Activated effector memory CD4-positive, alpha-beta T cell treated with Interleukin-2 at 50 U/mL for 16 hours (primary cell): Measurements from ENCODE around the gene ACTR10.
"Not testable (repeated sequence)": the region's sequence is repeated elsewhere in the genome, so short reads cannot be mapped to it uniquely, and the experiment has no call there.

Experiments used
- DNase-seq: peaks from one replicate; pipeline ENCODE4 v3.0.0-alpha.2; 2020

The ACTR10 gene

GRCh38 chr14:58227096-58227819 is 27.3 kb downstream of the ACTR10 start:
- no peak for DNase-seq

DNA sequence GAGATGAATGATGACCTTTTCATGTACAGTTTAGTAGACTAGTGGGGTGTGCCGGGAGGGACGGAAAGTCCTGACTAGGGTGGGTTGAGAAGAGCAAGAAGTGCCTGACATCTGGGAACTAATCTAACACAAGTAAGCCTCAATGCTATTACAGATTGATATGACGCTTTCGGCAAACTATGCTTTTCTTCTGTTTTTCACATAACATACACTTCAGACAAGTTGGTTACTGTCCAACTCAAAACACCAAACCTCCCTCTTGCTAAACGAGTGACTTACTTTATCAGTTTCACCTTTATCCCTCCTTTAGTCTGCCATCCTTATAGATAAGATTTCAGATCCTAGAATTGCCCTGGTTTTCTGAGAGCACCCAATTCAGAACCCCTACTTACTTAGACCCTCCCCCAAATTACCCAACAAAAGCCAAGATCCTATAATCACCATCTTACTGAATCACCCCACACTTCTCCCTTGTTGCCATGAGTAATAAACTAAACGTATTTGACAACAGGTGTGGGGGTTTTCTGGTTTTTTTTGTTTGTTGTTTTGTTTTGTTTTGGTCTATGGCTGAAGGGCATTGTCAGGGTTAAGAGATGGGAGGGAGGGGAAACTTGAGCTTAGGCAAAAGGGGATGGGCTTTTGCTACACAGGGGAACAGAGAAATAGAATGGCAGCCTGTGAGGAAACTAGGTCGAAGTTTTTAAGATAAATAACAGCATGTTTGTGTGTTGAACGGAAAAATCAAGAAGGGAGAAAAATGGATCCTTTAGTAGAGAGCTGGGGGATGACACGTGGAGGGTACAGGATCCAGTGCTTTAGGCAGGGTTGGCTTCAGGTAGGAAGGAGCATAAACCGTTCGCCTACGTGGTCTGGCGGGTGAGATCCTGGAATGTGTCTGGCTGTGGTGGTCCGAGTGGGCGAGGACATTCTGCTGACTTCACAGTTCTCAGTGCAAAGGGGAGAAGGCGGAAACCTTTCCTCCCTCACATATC is 38.6 kb downstream of the ACTR10 start:
- DNase-seq = no peak

GRCh38 chr14:58239244-58240195 is 39.6 kb downstream of the ACTR10 start:
- DNase-seq = peak; percentile 60

GRCh38 chr14:58243790-58244555 is 44.0 kb downstream of the ACTR10 start:
- no peak for DNase-seq

DNA sequence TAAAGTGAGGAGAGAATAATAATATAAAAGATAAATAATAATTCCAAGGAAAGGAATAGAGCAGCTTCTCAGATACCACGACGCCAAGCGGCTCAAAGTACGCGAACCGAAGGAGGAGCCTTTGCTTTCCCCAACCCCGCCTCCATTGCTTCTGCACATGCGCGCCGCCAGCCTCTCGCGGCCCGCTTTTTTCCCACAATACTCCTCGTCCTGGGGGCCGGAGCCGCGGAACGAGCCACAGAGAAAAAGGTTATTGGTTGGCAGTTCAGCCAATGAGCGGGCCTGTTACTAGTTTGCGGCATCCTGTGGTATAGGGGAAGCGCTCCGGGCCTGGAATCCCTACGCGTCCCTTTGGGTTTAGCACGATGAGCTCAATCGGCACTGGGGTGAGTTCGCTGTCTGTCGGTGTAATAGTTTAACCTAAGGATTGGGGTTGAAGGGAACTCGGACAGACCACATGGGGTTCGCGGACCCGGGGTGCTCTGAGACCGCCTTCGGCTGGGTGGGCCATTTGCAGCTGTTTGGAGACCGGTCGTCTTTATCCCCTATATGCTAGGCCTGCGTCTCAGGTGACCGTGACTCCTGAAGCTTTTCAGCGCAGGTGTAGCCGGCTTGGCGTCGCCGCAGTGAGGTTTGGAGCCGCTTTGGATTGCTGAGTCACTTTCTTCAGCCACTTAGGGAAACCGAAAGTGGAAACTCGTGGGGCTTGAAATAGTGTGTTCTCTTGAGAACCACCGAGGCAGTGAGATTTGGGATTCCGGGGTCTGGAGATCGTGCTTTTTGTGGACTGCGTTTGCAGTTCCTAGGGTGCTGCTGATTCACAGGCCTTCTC is 44.8 kb downstream of the ACTR10 start, which contains the start of gene PSMA3:
TSS of gene PSMA3 (plus strand) at position 288 of the 832 bp plus-strand sequence. CDS start at position 366, 78 bp downstream.
- peak; percentile 96 for DNase-seq

- DNase-seq = no peak
Measured at GRCh38 chr14:58245562-58245961, 45.6 kb downstream of the ACTR10 start.

GRCh38 chr14:58249611-58250010 is 49.7 kb downstream of the ACTR10 start:
- no peak for DNase-seq

GRCh38 chr14:58258156-58258555 is 58.2 kb downstream of the ACTR10 start:
- DNase-seq = no peak

- DNase-seq = not testable (repeated sequence)
Measured at GRCh38 chr14:58262005-58262404, 62.1 kb downstream of the ACTR10 start.

- DNase-seq = no peak
Measured at GRCh38 chr14:58265401-58265800, 65.5 kb downstream of the ACTR10 start.

DNA sequence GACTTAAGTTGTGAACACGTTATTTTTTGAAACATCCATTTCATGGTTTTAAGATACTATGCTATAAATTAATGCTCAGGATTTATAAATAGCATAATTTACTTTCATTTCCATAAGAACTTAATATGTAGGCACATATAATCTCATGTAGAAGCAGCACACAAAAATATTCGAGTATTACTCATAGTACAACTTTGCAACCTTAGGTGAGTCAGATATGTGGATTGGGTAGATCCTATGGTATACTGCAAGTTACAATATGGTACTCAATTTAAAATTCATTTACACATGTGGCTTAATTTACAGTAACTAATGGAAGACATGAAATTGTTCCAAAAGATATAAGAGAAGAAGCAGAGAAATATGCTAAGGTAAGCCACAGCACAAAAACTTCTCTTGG is 70.7 kb downstream of the ACTR10 start:
- no peak for DNase-seq

- DNase-seq = no peak
Measured at GRCh38 chr14:58272588-58273372, 72.8 kb downstream of the ACTR10 start.

DNA sequence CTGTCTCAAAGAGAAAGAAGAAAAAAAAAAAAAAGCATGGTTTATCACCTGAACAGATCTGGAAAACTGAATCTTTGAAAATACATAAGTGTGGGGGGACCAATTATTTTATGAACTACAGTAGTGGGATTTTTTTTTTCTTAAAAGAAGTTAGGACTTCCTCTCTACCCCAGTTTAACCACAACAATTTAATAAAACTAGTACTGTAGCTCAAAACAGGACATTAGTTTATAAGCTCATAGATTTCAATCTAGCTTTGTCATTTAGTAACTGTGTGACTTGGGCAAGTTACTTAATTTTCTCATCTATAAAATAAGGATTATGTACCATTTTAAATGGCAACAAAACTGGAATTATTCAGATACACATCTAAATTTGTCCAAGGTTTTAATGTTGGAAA is 74.9 kb downstream of the ACTR10 start:
- DNase-seq = no peak

DNA sequence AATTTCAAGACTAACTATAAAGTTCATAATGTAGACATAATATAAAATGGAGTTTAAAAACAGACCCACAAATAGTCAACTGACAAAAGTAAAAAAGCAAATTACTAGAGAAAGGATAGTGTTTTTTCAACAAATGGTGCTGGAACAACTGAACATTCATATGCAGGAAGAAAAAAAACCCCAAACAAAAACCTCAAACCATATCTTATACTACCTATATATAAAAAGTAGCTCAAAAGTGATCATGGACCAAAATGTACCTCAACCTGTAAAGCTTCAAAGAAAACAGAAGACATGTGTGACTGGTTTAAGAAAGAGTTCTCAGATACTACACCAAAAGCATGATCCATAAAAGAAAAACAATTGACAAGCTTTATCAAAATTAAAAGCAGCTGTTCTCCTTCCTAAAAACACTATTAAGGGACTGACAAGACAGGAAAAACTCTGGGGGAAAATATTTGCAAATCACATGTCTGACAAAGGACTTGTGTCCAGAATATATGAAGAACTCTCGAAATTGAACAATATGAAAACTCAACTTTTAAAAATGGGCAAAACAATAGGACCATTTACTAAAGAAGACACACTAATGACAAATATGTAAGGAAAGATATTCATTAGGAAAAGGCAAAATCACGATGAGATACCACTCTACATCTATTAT is 75.7 kb downstream of the ACTR10 start:
- no peak for DNase-seq

- no peak for DNase-seq
Measured at GRCh38 chr14:58276208-58276607, 76.3 kb downstream of the ACTR10 start.

DNA sequence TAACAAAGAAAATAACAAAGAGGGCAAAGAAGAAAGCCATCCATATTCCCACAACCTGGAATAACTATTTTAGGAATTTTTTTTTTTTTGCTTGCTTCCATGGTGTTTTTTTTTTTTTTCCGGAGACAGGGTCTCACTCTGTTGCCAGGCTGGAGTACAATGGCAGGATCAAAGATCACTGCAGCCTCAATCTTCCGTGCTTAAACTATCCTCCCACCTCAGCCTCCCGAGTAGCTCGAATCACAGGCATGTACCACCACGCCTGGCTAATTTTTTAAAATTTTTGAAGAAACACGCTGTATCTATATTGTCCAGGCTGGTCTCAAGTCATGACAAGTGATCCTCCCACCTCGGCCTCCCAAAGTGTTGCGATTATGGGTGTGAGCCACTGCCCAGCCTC is 78.2 kb downstream of the ACTR10 start:
- DNase-seq = no peak

- DNase-seq = no peak
Measured at GRCh38 chr14:58280954-58281787, 81.2 kb downstream of the ACTR10 start.

DNA sequence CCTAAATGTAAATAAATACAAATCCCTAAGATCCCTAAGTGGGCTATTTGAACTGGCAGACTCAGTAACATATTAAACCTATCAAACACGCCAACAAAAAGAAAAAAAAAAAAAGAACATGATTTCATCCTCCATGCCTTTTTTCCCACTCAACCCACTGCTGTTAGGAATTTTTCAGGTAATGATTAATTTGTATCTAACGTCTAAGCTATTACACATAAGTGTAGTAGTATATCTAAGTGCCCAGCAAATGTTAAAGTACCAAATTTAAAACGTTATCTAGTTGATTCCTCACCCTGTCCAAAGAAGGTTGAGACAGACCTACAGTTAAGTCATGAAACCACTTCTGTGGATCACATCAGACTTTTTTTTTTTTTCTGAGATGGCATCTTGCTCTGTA is 82.0 kb downstream of the ACTR10 start:
- DNase-seq = no peak
